HG03196 (cell line): ENCODE measurements around the gene TBXAS1.

Experiments used
- ATAC-seq: cut with Tn5 transposase; IDR thresholded peaks from one replicate; pipeline ENCODE4 v1.9.1; 2021; ENCODE audit not compliant: unreplicated experiment

Gene TBXAS1

GRCh38 chr7:139995017-139995915 lies 166.2 kb downstream of the TBXAS1 start:
- ATAC-seq, result no peak

GRCh38 chr7:139998572-139998971 lies 169.5 kb downstream of the TBXAS1 start:
- no peak for ATAC-seq

- ATAC-seq, result no peak
Observed at GRCh38 chr7:139999516-139999915, 170.5 kb downstream of the TBXAS1 start.

- ATAC-seq, result no peak
Observed at GRCh38 chr7:140000666-140001268, 171.7 kb downstream of the TBXAS1 start.

GRCh38 chr7:140003913-140004382 lies 174.9 kb downstream of the TBXAS1 start:
- no peak for ATAC-seq

- no peak for ATAC-seq
Observed at GRCh38 chr7:140004672-140005071, 175.6 kb downstream of the TBXAS1 start.

- no peak for ATAC-seq
Observed at GRCh38 chr7:140005341-140005740, 176.3 kb downstream of the TBXAS1 start.

GRCh38 chr7:140005754-140006503 lies 176.9 kb downstream of the TBXAS1 start:
- ATAC-seq, result no peak

GRCh38 chr7:140006600-140006999 lies 177.5 kb downstream of the TBXAS1 start:
- no peak for ATAC-seq

GRCh38 chr7:140007051-140007690 lies 178.1 kb downstream of the TBXAS1 start:
- no peak for ATAC-seq

- ATAC-seq, result no peak
Observed at GRCh38 chr7:140008755-140009610, 179.9 kb downstream of the TBXAS1 start.

- no peak for ATAC-seq
Observed at GRCh38 chr7:140009735-140010134, 180.7 kb downstream of the TBXAS1 start.

GRCh38 chr7:140010194-140010895 lies 181.3 kb downstream of the TBXAS1 start:
- no peak for ATAC-seq

- ATAC-seq, result no peak
Observed at GRCh38 chr7:140013676-140014075, 184.6 kb downstream of the TBXAS1 start.

GRCh38 chr7:140014123-140014522 lies 185.1 kb downstream of the TBXAS1 start:
- no peak for ATAC-seq

GRCh38 chr7:140015471-140015970 lies 186.5 kb downstream of the TBXAS1 start:
- ATAC-seq, result no peak

GRCh38 chr7:140016540-140016939 lies 187.5 kb downstream of the TBXAS1 start:
- ATAC-seq, result no peak

GRCh38 chr7:140017034-140017433 lies 188.0 kb downstream of the TBXAS1 start:
- ATAC-seq, result no peak

GRCh38 chr7:140017543-140017942 lies 188.5 kb downstream of the TBXAS1 start:
- no peak for ATAC-seq
